Stimulated activated CD8-positive, alpha-beta memory T cell treated with anti-CD3 and anti-CD28 coated beads, Interleukin-7, amount 100 ng/mL, for 48 hours (primary cell): Measurements from ENCODE around the gene TIMM9.
A peak's percentile ranks its signal among the peaks of the same experiment; 100 is the strongest.
"Not testable (repeated sequence)": the region's sequence is repeated elsewhere in the genome, so short reads cannot be mapped to it uniquely, and the experiment has no call there.

ENCODE experiments used
- DNase-seq, 2 donors: peaks; one replicate each; pipeline ENCODE4 v3.0.0-alpha.2; 2020; ENCODE audit warnings: low read depth in 1 of 2; ENCODE audit errors: extremely low read depth in 1 of 2

Gene TIMM9

DNA sequence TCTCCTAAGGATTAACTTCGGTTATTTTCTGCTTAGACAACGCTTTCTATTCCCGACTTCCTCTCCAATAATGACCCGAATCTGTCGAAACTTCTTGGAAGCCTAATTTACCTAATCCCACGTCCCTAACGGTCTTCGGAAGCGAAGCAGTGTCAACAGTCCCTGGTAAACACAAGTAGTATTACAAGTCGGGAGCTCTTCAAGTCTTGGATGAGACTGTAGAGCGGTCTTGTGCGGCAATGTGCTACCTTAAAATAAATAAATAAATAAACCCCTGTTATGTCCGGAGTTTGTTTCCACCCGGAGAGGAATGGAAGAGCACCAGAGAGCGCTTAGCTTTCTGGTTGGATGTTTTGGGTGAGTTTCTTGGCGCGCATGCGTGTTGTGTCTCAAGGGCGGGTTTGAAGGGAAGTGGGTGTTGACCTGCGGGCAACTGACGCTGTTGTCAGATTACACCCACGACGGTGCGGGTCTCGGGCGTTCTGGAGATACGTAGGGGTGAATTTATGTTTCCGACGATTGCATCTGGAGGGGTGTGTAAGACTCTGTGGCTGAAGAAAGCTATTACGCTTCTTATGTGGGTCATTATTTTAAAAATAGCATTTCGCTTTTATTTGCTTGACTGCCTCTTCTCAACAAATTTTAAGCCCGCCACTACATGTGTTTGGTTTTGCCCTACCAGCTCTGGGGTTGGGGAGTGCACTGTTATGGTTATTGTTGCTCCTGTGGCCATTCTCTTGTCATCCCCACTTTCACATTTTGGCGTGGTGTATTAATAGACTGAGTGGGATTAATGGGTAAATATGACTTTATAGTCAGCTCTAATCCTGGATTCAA lies at the start of gene TIMM9, which contains the start of gene KIAA0586:
Gene TIMM9 (minus strand): TSS at position 251 of the 837 bp plus-strand sequence. CDS start 15,586 bp downstream, outside the sequence.
Gene KIAA0586 (plus strand): TSS at position 439 of the 837 bp plus-strand sequence. CDS start 546 bp downstream, outside the sequence.
- peak; percentile 87 to 95 for DNase-seq

DNA sequence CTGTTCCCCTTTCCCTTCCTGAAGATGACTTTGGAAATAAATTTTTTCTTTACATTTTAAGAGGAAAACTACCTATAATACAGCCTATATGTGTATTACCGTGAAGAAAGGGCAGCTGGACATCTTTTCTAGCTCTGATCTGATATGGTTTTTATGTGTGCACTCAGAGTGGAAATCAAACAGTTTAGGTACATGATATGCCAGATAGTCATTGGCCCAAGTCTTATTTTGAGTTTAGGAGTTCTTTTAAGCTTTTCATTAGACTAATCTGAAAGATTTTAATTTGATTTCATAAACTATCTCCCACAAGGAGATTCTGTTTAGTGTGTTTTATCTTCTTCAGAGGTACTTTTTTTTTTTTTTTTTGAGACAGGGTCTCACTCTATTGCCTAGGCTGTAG lies 49.0 kb upstream of the TIMM9 start:
- no peak for DNase-seq

GRCh38 chr14:58469309-58469708 lies 42.0 kb upstream of the TIMM9 start:
- no peak for DNase-seq

DNA sequence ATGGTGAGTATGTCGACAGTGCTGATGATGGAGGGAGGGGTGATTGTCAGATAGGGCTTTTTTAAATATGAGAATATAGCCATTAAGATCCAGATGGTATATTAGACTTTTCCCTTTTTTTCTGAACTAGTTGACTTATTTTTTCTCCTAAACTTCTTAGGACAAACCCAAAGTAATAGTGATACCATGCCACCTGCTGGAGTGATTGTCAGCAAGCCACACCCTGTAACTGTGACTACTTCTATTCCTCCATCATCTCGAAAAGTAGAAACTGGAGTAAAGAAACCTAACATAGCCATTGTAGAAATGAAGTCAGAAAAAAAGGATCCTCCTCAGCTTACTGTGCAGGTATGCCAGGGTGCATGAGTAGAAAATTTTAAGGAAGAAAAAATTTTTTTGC lies 40.2 kb upstream of the TIMM9 start:
- DNase-seq, result no peak

DNA sequence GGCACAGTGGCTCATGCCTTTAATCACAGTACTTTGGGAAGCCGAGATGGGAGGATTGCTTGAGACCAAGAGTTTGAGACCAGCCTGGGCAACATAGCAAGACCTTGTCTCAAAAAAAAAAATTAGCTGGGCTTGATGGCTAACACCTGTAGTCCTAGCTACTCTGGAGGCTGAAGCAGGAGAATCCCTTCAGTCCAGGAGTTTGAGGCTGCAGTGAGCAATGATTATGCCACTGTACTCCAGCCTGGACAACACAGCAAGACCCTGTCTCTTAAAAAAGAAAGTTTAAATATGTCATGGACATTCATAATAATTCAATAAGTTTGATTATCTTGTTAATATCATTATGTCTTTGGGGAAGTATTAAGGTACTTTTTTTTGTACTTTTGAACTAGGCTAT lies 39.1 kb upstream of the TIMM9 start:
- no peak for DNase-seq

DNA sequence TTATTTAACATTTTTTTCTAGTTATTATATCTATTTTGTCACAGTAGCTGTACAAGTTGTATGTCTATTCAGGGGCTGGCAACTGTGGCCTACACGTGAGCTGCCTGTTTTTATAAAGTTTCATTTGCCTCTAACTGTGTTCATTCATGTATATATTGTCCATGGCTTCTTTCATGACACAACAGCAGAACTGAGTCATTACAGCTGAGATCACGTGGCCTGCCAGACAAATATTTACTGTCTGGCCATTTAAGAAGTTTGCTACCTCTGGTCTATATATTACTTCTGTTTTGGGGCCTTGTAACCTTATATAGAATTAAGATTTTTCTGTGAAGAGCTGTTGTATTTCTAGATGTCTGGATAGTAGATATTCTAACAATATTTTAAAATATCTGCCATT lies 38.1 kb upstream of the TIMM9 start:
- DNase-seq, result no peak

DNA sequence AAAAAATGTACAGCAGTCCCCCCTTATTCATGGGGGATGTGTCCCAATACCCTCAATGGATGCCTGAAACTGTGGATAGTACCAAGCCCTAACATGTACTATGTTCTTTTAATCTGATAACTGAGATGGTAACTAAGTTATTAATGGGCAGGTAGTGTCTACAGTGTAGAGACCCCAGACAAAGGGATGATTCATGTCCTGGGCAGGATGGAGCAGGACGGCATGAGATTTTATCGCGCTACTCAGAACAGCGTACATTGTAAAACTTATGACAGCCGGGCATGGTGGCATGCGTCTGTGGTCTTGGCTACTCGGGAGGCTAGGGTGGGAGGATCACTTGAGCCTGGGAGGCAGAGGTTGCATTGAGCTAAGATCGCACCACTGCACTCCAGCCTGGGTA lies 37.3 kb upstream of the TIMM9 start:
- no peak for DNase-seq

GRCh38 chr14:58463147-58463546 lies 35.8 kb upstream of the TIMM9 start:
- no peak for DNase-seq

GRCh38 chr14:58460772-58461171 lies 33.4 kb upstream of the TIMM9 start:
- DNase-seq, result no peak

DNA sequence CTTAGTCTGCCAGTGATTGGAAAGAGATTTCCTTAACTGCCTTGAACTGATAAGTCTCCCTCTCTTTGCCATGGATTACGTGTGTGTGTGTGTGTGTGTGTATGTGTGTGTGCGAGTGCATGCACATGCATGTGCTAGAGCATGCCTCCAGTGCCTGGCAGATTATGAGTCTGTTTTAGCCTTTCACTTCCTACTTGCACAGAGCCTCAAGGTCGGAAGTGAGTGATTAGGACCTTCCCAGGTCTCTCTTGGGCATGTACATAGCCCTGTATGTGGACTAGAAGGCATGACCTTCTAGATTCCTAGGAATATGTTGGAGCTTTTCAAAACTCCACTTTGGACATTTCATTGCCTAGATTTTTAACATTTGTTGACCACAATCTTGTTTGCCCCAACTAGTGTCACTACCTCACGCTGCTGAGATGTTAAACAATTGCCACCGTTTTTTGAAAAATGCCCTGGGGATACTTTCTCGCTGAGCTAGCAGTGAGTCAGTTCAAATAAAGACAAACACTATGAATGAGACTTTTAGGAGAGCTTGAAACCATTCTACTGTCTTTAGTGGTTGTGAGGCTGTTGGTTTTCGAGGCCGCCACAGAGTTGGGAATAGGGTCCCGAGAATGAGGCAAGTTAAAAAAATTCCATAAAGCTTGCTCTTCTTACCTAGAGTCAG lies 28.4 kb upstream of the TIMM9 start:
- DNase-seq, result no peak

- no peak for DNase-seq
Observed at GRCh38 chr14:58444627-58445026, 17.3 kb upstream of the TIMM9 start.

GRCh38 chr14:58439476-58439875 lies 12.1 kb upstream of the TIMM9 start:
- no peak for DNase-seq

GRCh38 chr14:58430156-58430555 lies 2.8 kb upstream of the TIMM9 start:
- no peak for DNase-seq

DNA sequence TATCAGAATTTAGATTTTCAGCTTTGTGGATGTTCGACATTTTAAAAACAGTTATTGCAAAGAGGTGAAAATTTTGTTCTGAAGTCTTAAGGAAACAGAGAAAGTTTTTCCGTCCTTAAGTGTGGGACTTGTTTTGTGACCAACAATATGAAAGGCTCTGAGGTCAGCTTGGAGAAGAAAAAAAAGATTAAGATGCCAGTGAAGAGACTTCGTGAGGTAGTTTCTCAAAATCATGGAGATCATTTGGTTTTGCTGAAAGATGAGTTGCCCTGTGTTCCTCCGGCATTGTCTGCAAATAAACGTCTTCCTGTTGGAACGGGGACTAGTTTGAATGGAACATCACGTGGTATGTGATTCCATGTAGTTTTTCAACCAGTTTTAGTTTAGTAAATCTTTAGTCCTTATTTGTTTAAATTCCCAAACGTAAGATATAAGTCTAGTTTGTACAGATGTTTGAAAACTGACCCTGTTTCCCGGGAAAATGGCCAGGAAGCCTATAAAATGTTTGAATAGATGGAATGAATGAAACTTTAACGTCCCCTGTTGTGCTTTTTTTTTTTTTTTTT lies 870 bp upstream of the TIMM9 start:
- no peak for DNase-seq

GRCh38 chr14:58426670-58427280 lies 556 bp downstream of the TIMM9 start:
- DNase-seq, result peak; percentile 22 to 40

GRCh38 chr14:58416934-58417333 lies 10.4 kb downstream of the TIMM9 start:
- not testable (repeated sequence) for DNase-seq

DNA sequence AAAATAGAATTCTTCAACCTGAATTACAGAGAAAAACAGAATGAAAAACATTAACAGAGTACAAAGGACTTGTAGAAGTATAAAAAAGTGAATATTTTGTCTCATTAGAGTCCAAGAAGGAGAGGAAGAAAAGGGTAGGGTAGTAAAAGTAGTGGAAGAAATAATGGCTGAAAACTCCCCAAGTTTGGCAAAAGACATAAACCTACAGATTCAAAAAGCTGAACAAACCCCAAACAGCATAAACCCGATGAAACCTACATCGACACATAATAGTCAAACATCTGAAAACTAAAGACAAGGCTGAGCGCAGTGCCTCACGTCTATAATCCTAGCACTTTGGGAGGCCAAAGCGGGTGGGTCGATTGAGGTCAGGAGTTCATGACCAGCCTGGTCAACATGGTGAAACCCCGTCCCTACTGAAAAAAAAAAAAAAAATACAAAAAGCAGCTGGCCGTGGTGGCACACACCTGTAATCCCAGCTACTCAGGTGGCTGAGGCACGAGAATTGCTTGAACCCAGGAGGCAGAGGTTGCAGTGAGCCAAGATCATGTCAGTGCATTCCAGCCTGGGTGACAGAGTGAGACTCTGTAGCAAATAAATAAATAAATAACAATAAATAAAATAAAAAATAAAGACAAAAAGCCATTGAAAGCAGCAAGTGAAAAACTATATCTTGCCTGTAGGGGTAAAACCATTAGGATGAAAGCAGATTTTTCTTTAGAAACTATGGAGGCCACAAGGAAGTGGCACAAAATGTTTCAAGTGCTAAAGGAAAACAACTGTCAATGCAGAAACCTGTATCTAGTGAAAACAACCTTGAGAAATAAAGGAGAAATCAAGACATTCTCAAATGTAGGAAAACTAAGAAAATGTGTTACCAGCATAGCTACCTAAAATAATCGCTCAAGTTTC lies 11.4 kb downstream of the TIMM9 start:
- DNase-seq, result no peak

DNA sequence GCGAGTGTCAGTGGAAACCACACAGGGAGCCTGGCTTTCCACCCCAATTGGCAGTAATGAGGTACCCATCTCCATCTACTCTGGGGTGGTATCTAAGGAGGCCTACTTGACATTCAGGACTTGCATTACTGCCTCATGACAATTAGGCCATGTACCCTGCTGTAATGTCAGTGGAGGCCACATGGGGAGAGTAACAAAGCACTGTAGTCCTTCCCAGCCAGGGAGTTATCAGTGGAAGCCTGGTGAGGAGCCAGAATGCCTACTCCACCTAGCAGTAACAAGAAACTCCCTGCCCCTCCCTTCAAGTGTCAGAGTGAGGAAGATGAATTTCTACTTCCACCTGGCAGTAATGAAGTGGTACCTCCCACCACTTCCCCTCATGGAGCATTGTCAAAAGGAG lies 12.5 kb downstream of the TIMM9 start:
- DNase-seq, result no peak

DNA sequence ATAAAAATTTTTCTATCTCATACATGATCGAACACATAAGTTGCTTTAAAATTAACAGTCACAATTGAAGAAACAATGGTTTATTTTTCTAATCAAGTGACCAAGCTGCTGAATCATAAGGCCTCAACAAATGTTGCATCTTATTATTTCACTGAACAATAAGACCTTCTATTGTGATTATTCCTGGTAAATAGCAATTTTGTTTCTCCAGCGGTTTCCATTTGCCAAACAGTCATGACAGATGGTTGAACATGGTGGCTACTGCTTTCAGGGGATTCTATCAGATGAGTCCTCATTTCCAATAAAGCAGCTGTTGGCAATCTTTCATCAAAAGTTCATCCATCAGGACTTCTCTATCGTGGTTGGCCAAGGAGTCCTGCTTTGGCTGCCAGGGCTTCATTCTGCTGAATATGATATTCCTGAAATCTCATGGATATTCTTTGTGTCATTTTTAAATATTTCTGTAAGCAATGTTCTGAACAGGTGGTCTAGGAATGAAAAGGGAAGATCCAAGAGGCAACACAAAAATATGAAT lies 18.6 kb downstream of the TIMM9 start:
- DNase-seq, result no peak

GRCh38 chr14:58401587-58401986 lies 25.7 kb downstream of the TIMM9 start:
- no peak for DNase-seq
